GM11168 (cell line): ENCODE data around the gene PDE8B.
"Not testable (repeated sequence)": the region's sequence is repeated elsewhere in the genome, so short reads cannot be mapped to it uniquely, and the experiment has no call there.

ENCODE experiments used
- in situ Hi-C: fragments of 300-500 bp; cut with MboI; formaldehyde crosslinking; loops from one replicate; pipeline ENCODE4 v1.12.0; 2022; ENCODE audit warnings: low sequenced_read_pairs; ENCODE audit not compliant: unreplicated experiment

PDE8B gene

DNA sequence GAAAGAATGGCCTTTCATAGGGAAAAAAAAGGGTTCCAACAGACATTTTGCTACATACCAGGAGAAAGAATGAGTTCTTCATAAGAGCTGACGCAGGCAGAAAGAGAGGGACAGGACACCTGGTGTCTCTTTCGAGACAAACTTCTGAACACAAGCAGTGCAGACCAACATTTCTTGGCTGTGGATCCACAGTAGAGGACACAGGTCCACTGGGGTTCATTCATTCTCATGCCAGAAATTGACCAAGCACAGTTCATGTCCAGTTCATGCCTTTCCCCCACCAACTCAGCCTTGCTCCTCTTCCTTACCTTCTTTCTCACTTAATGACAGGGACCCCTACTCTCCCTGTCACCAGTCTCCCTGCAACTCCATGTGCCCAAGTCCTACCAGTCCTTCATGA, 144.0 kb downstream of the PDE8B start:
- in situ Hi-C loops, result no loop called here

DNA sequence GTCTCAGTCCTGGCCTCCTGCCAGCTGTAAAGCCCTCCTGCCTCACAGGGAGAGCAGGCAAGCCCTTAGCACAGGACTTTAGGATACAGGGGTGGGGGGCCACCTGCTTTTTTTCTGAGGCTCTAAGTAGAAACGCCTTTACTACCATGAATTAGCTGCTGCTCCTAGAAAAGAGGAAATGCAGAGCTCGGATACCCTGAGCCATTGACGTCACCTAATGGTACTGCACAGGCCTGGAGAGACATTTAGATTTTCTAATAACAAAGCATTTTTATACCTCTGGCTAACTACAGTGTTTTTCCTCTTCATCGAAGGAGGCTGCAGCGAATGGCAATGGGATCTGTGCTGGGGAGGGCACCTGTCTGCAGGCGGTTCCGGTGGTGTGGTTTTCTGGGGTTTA, 144.6 kb downstream of the PDE8B start:
- in situ Hi-C loops, result no loop called here

DNA sequence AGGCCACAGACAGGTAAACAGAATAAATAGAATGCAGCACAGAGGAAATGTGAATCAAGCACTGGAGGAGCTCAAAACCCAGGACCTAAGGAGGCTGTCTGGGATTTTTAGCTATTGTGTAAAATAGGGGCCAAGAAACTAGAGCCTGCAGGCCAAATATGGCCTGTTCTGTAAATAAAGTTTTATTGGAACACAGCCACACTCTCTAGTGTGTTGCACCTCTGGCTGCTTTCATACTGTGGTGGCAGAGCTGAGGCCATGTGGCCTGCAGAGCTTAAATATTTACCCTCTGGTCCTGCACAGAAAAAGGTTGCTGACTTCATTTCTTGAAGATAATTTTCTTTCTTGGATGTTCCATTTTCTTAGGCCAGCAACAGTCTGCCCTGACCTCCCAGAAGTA, 145.3 kb downstream of the PDE8B start:
- in situ Hi-C loops, result no loop called here

DNA sequence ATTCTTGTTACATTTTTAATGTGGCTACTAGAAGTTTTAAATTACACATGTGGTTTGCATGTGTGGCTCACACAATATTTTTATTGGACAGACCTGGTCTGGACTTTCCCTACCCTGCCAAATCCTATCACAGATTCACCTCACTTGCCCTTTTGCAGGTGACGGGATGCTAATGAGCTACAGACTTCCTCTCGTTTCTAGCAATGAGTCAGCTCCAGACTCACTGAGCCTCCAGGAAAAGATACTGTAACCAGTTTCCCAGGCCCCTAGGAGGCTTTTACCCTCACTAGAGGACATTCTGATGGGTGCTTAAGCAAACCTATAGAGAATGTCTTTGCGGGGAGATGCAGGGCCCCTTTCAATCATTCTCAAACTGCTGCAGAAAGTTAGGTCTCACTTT, 146.3 kb downstream of the PDE8B start:
- in situ Hi-C loops, result no loop called here

DNA sequence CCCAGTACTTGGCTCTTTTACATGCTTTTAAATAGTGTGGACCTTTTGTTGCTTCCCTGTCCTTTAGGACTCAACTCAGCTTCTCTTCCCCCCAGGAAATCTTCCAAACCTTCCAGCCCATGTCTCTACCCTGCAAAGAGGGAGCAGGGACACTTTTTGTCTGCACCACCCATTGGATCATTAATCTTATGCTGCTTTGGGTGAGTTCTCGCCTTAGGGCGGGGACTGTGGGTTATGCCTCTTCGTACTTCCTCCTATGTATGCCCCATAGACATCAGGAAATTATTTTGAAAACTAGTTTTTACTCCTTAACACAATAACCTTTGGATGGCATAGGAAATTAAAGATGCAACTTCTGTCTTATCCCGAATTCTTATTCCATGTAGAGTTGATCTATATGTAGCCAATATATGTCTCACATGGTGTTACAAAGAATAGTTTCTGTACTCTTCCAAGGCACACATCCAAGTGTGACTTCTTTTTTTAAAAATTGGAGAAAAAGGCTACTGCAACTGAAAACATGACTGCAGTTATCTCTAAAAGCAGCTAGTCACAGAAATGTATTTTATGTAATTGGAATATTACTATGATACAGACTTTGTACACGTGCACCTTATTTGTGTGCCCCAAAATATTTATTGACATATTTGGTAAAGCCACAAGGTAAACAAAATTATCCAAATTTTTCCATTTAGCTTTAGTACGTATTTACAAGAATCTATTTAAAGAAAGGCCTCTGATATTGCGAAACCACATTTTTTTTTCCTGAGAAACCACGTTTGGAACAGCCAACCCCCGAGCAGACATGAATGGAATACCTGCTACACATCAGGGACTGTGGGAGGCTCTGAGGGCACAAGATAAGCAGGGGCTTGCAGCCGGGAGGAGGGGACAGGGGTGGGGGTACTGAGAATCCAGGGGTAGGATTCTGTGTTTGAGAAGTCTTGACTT, 148.1 kb downstream of the PDE8B start:
- in situ Hi-C loops, result no loop called here

DNA sequence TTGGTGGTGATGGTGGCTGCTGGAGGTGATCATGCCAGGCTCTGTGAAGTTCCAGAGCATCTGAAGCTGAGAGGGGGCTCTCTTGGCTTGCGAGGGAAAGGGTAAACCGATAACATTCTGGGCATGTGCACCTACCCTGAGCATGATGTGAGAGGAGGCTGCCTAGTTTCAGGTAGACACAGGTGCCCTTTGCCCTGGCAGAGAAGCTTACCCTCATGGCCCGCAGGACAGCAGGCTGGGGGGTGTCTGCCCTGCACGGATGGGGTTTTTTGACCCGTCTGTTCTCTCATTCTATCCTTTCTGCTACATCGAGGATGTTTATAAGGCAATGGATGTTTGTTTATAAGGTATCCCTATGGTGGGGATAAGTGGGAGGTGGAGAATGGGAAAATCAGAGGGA, 148.8 kb downstream of the PDE8B start:
- in situ Hi-C loops, result no loop called here

DNA sequence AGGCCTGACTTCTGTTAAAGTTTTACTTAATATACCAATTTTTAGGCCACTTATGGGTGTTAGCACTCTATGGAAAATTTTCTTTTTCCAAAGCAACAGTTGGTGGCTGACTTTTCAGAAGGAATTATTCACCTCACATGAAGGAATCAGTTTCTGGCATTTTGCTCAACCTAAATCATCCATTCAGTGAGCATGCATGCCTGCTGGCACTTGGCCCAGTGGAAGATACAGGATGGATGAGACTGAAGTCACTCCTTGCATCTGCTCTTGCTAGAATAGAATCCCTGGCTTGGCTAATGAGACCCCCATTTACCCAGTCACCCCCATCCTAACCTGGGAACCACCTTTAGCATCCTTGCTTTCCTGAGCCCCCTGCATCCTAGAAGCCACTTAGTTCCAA, 149.9 kb downstream of the PDE8B start:
- in situ Hi-C loops, result no loop called here

DNA sequence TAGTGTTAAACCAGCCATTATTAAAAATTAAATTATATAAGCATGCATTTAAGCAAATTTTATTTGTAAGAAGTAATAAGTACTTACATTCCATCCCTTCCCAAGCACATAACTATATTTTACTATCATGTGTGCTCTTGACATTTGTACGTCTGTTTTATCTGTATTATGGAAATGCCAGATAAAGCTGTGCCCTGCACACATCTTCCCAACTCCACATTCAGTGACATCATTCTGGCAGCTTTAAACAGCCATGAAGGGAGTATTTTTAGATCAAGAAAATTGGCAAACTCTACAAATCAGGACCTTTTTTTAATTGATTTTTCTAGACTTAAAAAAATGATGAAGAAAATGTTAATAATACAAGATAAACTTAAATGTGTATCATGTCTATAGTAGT, 150.5 kb downstream of the PDE8B start:
- in situ Hi-C loops, result no loop called here

DNA sequence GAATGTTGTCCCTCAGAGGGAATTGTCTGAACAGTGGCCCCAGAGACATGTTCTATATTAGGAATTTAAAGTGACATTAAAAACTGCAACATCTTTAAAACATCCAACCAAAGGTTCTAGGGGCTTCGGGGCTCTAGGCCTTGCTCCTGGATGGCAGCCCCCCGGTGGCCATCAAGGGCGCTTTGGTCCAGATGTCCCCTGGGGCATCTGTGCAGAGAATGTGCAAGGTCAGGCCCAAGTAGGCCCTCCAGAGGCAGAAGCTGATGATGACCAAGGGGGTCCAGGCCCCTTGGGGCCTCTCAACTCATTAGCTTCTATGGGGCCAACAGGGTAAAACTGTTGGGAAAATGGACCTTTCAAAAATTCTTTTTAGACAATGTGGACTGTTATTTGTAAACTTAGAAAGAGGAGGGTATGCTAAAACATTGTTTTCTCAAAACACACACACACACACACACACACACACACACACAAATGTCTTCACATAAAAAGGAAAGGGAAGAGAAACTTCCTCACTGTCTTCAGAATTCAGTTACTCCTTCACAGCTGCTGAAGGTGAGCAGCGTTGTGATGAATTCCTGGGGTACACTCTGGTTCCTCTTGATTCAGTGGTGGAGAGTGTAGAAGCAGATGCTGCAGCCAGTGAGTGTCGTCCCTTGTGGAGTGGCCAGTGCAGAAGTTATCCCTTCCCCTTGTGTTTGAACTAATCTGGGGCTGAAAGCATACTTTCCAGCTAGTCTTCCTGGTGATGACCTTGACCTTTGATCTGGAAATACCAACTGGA, 156.4 kb downstream of the PDE8B start:
- in situ Hi-C loops, result no loop called here

DNA sequence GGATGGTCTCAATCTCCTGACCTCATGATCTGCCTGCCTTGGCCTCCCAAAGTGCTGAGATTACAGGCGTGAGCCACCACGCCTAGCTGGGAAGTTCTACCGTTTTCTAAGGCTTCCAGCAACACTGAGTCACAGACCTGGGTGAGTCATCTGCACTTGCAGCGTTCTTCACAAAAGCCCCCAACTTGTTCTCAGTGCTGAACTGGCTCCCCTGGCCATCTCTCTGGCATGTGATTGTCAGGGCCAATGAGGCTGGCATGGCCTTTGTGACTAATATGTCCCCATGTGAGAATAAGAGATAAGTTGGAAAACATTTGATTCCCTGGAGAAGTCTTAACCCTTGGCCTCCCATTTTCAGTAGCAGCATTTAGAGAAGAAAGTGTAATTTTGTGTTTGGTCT, 157.3 kb downstream of the PDE8B start:
- in situ Hi-C loops, result no loop called here

DNA sequence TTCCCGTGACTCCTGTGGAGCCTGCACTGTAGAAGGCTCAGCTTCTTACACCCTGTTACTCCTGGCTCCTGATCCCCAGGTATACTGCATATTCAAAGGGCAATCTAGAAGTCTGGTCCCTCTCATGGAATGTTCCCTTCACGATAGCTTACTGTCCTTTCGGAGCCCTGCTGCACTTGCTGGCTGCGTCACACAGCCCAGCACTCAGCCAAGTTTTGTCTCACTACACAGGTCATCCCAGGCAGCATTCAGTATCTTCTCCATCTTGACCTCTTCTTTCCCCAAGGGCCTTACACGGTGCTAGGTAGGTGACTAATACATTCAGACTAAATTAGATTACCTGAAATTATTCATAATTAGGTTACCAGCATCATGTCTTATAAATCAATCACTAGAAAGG, 157.9 kb downstream of the PDE8B start:
- in situ Hi-C loops, result no loop called here

DNA sequence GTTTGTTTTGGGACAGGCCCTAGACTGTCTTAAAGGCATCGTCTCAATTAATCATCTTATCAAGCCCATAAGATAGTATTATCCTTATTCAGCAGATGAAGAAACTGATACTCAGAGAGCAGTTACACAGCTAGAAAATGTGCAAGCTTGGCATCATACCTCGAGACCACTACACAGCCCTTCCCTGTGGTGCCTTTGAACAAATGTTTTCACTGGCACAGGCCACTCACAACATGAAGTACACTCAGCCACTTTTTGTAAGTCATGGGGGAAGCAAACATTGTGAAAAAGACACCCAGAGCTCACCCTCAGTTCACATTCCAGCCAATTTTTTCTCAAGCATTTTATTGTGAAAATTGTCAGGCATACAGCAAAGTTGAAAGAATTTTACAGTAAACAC, 159.1 kb downstream of the PDE8B start:
- in situ Hi-C loops, result no loop called here

DNA sequence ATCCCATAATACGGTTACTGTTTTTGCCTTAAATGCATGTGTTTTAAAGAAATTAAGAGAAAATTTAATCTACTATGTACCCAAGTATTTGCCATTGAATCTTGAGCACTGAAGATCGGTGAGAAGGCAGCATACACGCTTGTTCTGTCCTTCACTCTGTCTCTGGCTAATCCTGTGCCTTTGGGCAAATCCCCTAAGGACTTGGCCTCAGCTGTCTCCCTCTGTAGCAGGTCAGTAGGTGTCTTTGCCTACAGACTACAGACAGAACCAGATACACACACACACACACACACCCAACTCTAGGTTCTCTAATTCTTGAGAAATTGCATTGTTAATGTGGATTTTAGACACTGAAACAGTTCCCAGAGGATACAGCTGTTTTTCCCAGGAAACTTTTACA, 164.2 kb downstream of the PDE8B start:
- in situ Hi-C loops, result no loop called here

DNA sequence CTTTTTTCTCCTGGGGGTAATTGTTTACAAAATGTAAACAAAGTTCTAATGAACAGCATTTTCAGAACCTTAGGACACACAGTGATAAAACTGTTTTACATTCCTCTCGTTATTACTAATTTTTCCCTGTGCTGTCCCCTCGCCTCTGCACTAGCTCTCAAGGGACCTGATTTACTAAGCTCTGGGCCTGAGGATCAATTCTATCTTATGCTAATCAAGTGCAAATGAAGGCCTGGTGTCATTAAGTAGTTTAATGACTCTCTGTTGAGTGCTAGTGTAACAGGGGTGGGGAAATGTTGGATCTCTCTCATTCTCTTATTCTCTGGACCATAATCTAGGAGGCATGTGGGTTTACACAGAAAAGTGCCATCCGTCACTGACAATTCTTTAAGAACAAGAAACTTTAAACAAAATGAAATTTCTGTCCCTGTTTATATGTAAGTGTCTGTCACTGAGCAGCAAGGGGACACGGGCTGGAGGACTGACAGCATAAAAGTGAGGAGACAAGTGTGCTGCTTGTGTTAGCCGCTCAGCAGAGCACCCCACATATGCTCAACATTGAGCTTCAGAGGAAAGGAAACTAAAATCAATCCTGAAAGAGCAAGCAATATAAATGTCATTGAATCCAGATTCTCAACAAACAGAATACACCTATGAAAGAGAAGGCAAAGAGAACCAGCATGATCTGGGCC, 166.3 kb downstream of the PDE8B start:
- in situ Hi-C loops, result no loop called here

DNA sequence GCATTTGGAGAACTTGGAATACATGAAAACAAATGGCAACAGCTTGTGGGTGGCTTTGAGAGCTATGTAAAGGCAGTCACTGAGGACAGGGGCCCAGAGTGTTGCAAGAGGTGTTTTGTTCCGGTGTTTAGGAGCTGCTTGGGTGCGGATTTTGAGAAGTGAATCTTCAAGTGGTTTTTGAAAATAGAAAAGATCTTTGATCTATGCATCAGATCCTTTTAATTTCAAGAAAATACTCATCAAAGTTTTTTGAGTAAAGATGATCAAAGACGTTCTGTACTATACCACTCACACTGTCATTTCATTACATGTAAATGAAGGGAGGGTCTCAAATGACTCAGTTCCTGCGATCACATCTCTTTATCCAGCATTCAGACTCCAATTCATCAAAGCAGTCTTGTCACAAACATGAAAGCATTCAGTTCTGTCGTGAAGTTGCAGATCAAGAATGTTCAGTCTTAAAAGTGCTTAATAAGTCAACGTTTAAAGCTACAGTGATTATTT, 169.1 kb downstream of the PDE8B start:
- in situ Hi-C loops, result no loop called here

DNA sequence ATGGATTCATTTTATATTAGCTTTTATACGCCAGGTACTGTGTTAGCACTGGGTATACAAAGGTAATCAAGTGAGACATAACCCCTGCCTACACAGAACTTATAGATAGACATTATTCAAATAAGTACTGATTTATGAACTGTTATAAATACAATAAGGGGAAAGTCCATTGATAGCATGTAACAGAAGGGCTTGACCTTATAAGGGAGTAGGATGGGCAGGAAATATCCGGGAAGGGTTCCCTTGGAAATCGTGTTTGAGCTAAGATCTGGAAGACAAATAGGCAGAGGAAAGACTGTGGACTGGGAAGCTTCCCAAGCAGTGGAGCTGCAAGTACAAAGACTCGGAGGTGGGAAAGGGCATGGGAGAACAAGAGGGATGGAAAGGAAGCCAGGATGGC, 170.2 kb downstream of the PDE8B start:
- in situ Hi-C loops, result no loop called here

DNA sequence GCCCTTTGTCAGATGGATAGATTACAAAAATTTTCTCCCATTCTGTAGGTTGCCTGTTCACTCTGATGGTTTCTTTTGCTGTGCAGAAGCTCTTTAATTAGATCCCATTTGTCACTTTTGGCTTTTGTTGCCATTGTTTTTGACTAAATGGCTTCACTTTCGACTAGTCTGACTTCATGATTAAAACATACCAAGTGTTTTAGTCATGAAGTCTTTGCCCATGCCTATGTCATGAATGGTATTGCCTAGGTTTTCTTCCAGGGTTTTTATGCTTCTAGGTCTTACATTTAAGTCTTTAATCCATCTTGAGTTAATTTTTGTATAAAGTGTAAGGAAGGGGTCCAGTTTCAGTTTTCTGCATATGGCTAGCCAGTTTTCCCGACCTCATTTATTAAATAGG, 172.9 kb downstream of the PDE8B start:
- in situ Hi-C loops, result not testable (repeated sequence)

DNA sequence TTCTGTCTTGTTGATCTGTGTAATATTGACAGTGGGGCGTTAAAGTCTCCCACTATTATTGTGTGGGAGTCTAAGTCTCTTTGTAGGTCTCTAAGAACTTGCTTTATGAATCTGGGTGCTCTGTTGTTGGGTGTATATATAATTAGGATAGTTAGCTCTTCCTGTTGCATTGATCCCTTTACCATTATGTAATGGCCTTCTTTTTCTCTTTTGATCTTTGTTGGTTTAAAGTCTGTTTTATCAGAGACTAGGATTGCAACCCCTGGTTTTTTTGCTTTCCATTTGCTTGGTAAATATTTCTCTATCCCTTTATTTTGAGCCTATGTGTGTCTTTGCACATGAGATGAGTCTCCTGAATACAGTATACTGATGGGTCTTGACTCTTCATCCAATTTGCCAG, 175.9 kb downstream of the PDE8B start:
- in situ Hi-C loops, result not testable (repeated sequence)

DNA sequence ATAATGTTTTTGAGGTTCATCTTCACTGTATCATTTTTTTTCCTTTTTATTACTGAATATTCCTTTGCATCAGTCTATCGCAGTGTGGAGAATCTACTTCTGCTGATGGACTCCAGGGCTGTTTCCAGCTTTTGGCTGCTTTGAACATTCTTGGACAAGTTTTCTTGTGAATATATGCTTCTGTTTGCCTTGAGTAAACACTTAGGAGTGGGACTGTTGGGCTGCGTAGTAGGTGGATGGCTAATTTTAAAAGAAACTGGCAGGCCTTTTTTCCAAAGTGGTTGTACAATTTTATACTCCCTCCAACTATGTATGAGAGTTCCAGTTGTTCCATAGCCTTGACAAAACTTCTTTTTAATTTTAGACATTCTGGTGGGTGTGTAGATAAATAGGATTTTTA, 179.3 kb downstream of the PDE8B start:
- in situ Hi-C loops, result no loop called here

DNA sequence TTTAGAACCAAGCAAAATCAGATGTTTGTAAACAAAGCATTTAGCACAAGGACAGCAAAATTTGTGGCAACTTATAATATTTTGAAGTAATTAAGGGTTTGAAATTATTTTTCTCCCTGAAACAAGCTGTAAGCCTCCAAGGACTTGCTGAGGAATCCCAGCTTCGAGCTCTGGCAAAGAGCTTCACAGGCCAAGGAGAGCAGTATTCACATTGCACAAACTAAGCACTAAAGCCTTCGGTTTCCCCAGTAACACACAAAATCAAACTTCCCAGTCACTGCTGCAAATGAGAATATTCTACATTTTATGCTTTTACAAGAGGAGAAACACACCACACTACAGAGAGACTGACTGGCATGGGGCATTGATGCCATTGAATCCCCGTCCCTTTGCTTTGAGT, 179.7 kb downstream of the PDE8B start:
- in situ Hi-C loops, result no loop called here

DNA sequence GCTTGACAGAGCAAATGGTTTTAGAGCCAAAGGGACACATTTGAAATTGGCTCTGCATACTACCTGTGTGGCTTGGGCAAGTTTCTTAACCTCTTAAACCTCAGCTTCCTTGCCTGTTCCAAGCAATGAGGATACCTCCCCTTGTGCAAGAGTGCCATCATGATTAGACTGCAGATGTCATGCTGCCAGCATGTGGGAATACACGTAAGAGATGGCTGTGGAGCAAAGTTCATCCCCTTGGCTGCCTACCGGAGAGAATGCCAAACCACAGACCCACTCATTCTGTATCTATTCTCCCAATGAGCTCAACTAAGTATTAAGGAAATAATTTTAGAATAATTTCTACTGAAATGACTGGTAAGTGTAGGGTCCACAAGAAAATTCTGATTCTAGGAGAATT, 180.3 kb downstream of the PDE8B start:
- in situ Hi-C loops, result no loop called here
